HL-60 (cell line): ENCODE results near the gene CTNS.
A peak's percentile ranks its signal among the peaks of the same experiment; 100 is the strongest.

Experiments used
- DNase-seq, 2 experiments: peaks; one replicate each; pipeline ENCODE4 v3.0.0-alpha.2; 2010 to 2020; ENCODE audit warnings: low read depth in 1 of 2, low spot score in 1 of 2
- H3K27ac ChIP-seq: fragments of 250-450 bp; sonication (Bioruptor Pico); replicated peaks from 2 replicates; pipeline ENCODE4 v1.5.1; 2020; ENCODE audit warnings: mild to moderate bottlenecking, moderate library complexity
- H3K27me3 ChIP-seq: fragments of 250-450 bp; sonication (Bioruptor Pico); 2 replicates; pipeline ENCODE4 v1.5.1; 2021; ENCODE audit warnings: mild to moderate bottlenecking, moderate library complexity; ENCODE audit not compliant: insufficient read depth, poor library complexity, severe bottlenecking
- H3K4me3 ChIP-seq: replicated peaks from 2 replicates; pipeline ENCODE4 v1.5.1; 2011; ENCODE audit warnings: mild to moderate bottlenecking, control low read depth, low read length; ENCODE audit not compliant: insufficient read depth
- GABPA ChIP-seq: IDR thresholded peaks from 2 replicates; pipeline ENCODE4 v1.6.1; 2012; ENCODE audit warnings: low read depth
- POLR2AphosphoS5 ChIP-seq: IDR thresholded peaks from 2 replicates; pipeline ENCODE4 v1.6.1; 2012; ENCODE audit warnings: low read depth
- REST ChIP-seq: IDR thresholded peaks from 2 replicates; pipeline ENCODE4 v1.6.1; 2012; ENCODE audit warnings: low read depth; ENCODE audit not compliant: insufficient replicate concordance
- SPI1 ChIP-seq: IDR thresholded peaks from 2 replicates; pipeline ENCODE4 v1.6.1; 2012; ENCODE audit warnings: low read depth, mild to moderate bottlenecking, borderline replicate concordance
- TF ChIP-seq, protein P1 (sequence below): IDR thresholded peaks from one replicate; pipeline ENCODE4 v1.5.1; 2011; ENCODE audit warnings: low read length, control low read depth, inconsistent platforms; ENCODE audit not compliant: insufficient read depth

Gene CTNS

GRCh38 chr17:3672571-3672970, 36.0 kb downstream of the CTNS start:
- Histone ChIP-seq H3K27me3 (no peaks in the 10 kb centered on the region), H3K27ac (no peak overlapping the region), H3K4me3 (no peak overlapping the region)
- TF ChIP-seq, protein P1, sequence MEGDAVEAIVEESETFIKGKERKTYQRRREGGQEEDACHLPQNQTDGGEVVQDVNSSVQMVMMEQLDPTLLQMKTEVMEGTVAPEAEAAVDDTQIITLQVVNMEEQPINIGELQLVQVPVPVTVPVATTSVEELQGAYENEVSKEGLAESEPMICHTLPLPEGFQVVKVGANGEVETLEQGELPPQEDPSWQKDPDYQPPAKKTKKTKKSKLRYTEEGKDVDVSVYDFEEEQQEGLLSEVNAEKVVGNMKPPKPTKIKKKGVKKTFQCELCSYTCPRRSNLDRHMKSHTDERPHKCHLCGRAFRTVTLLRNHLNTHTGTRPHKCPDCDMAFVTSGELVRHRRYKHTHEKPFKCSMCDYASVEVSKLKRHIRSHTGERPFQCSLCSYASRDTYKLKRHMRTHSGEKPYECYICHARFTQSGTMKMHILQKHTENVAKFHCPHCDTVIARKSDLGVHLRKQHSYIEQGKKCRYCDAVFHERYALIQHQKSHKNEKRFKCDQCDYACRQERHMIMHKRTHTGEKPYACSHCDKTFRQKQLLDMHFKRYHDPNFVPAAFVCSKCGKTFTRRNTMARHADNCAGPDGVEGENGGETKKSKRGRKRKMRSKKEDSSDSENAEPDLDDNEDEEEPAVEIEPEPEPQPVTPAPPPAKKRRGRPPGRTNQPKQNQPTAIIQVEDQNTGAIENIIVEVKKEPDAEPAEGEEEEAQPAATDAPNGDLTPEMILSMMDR = no peak
- DNase-seq = no peak

- H3K27ac ChIP-seq = no peak overlapping the region
- no peak for TF ChIP-seq GABPA
- no peak for TF ChIP-seq SPI1
- no peak for TF ChIP-seq REST
- no peak for TF ChIP-seq POLR2AphosphoS5
- H3K27me3 ChIP-seq = no peaks in the 10 kb centered on the region
- H3K4me3 ChIP-seq = no peak overlapping the region
- DNase-seq = no peak
These were observed 39.3 kb downstream of the CTNS start for GRCh38 chr17:3675886-3676285.

GRCh38 chr17:3678095-3678820, 41.7 kb downstream of the CTNS start:
- TF ChIP-seq GABPA = no peak
- no peak for TF ChIP-seq REST
- TF ChIP-seq POLR2AphosphoS5 = no peak
- no peak for TF ChIP-seq SPI1
- TF ChIP-seq, protein P1 = no peak
- Histone ChIP-seq H3K4me3 (no peak overlapping the region), H3K27ac (no peak overlapping the region), H3K27me3 (no peaks in the 10 kb centered on the region)
- no peak for DNase-seq

- TF ChIP-seq SPI1 = peak; percentile 1; the same call in 1 of the 2 replicates
- TF ChIP-seq, protein P1 = no peak
- DNase-seq = no peak
- no peak overlapping the region for H3K4me3 ChIP-seq
- no peaks in the 10 kb centered on the region for H3K27me3 ChIP-seq
- no peak overlapping the region for H3K27ac ChIP-seq
These were observed 42.4 kb downstream of the CTNS start for GRCh38 chr17:3678821-3679530.
